HFF-Myc (cell line): Measurements from ENCODE around the gene RC3H1.

Experiments used
- DNase-seq: peaks from one replicate; pipeline ENCODE4 v3.0.0-alpha.2; 2011; ENCODE audit warnings: low read depth; ENCODE audit errors: extremely low read depth
- H3K4me3 ChIP-seq: replicated peaks from 2 replicates; pipeline ENCODE4 v1.5.1; 2011; ENCODE audit warnings: low read depth, mild to moderate bottlenecking, control low read depth, low read length
- TF ChIP-seq, protein P1 (sequence below): IDR thresholded peaks from 2 replicates; pipeline ENCODE4 v1.5.1; 2012; ENCODE audit warnings: mild to moderate bottlenecking, low read depth, low read length, control low read depth; ENCODE audit errors: missing control alignments

RC3H1 gene

GRCh38 chr1:174022976-174023277 lies 770 bp upstream of the RC3H1 start:
- TF ChIP-seq, protein P1, sequence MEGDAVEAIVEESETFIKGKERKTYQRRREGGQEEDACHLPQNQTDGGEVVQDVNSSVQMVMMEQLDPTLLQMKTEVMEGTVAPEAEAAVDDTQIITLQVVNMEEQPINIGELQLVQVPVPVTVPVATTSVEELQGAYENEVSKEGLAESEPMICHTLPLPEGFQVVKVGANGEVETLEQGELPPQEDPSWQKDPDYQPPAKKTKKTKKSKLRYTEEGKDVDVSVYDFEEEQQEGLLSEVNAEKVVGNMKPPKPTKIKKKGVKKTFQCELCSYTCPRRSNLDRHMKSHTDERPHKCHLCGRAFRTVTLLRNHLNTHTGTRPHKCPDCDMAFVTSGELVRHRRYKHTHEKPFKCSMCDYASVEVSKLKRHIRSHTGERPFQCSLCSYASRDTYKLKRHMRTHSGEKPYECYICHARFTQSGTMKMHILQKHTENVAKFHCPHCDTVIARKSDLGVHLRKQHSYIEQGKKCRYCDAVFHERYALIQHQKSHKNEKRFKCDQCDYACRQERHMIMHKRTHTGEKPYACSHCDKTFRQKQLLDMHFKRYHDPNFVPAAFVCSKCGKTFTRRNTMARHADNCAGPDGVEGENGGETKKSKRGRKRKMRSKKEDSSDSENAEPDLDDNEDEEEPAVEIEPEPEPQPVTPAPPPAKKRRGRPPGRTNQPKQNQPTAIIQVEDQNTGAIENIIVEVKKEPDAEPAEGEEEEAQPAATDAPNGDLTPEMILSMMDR = no peak
- no peak for DNase-seq
- peak overlapping the region; percentile 77 for H3K4me3 ChIP-seq

GRCh38 chr1:174021591-174022079 lies 522 bp downstream of the RC3H1 start:
- TF ChIP-seq, protein P1 = no peak
- H3K4me3 ChIP-seq = peak overlapping the region; percentile 77
- DNase-seq = no peak

- no peak overlapping the region for H3K4me3 ChIP-seq
- TF ChIP-seq, protein P1 = no peak
- no peak for DNase-seq
Observed at GRCh38 chr1:174018565-174018964, 3.6 kb downstream of the RC3H1 start.

DNA sequence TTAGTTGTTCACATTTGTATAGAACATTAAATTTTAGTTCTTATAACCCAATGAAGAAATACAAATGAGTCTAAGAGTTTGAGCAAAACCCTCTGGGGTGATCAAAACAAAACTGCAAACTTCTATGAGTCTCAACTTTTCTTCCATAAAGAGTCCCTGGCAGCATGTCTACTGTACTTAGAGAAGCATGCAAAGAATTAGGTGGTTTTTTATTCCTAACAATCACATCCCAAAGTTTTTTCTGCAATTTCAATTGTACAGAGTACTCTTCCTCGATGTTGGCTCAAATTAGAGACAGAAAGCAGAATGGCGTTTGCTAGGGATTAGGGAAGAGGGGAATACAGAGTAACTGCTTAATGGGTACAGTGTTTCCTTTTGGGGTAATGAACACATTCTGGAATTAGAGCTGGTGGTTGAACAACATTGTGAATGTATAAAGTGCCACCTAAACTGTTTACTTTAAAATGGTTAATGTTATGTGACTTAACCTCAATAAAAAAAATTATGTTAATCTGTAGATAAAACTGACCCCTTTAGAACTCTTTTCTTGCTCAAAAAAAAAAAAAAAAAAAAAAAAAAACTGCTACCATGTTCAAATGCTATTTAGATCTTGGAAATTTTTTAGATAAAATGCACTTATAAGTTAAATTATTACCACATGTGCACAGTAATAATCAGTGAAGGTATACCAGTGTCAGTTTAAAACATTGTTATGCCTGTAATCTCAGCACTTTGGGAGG lies 4.8 kb downstream of the RC3H1 start:
- no peak overlapping the region for H3K4me3 ChIP-seq

DNA sequence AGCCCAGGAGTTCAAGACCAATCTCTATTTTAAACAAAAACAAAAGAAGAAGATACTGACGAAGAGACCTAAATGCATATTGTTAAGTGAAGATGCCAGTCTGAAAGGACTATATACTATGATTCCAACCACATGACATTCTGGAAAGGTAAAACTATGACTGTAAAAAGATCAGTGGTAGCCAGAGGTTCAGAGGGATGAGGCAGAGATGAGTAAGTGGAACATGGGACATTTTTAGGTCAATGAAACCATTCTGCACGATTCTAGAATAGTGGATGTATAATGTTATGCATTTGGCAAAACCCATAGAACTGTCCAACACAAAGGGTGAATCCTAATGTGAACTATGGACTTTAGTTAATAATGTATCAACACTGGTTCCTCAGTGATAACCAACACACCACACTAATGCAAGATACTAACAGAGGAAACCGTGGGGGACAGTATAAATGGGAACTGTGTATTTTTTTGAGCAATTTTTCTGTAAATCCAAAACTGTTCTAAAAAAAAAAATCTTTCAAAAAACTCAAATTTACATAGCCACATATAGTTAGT lies 8.2 kb downstream of the RC3H1 start:
- TF ChIP-seq, protein P1 = no peak
- H3K4me3 ChIP-seq = no peak overlapping the region
- DNase-seq = no peak

More for the DNA sequence above, 4.8 kb downstream of the RC3H1 start:
- DNase-seq = no peak
- TF ChIP-seq, protein P1 = no peak

DNA sequence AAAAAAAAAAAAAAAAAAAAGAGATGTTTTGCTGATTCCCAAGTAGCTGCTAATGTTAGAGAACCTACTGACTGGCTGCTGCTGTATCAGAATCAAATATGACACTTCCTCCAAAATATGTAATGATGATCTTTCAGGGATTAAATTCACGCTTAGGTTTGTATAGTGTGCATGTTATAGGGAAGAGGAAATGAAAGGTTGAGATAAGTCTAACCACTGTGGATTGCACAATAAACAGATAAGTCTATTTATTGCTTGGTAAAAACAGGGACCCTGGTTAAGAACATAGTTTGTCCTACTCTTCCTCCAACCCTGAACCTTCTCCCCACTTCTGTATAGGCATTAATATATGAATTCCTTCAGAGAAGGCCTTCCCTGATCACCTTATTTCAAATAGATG lies 13.2 kb downstream of the RC3H1 start:
- H3K4me3 ChIP-seq = no peak overlapping the region
- DNase-seq = no peak
- TF ChIP-seq, protein P1 = no peak

GRCh38 chr1:174008269-174008668 lies 13.9 kb downstream of the RC3H1 start:
- no peak overlapping the region for H3K4me3 ChIP-seq
- TF ChIP-seq, protein P1 = no peak
- no peak for DNase-seq
